Heart right ventricle (tissue), 16 donors: ENCODE data around the gene NRN1L. TPM values are rescaled to one million over a fixed set of nuclear protein-coding genes. Genes with fewer than 3 reads are reported as not detected.

ENCODE experiments used
- ATAC-seq, 8 donors: fragments of 200-7000 bp; cut with Tn5 transposase; one replicate each; pipeline ENCODE4 v1.9.1; 2020; ENCODE audit warnings: mild to moderate bottlenecking in 8 of 8, moderate library complexity in 8 of 8, moderate number of reproducible peaks in 1 of 8
- DNase-seq, 2 donors: peaks; one replicate each; pipeline ENCODE4 v3.0.0-alpha.2; 2020
- H3K27ac ChIP-seq, 10 donors: fragments of 200-600 bp; sonication (generic) in 2 of 10; one replicate each; pipeline versions ENCODE4 v1.5.0 to v1.8.0; 2020 to 2022; ENCODE audit warnings: mild to moderate bottlenecking in 3 of 10
- H3K27me3 ChIP-seq, 7 donors: fragments of 200-600 bp; one replicate each; pipeline ENCODE4 v1.8.0; 2021 to 2022; ENCODE audit warnings: mild to moderate bottlenecking in 2 of 7
- H3K36me3 ChIP-seq, 9 donors: fragments of 200-600 bp; sonication (generic) in 1 of 9; one replicate each; pipeline versions ENCODE4 v1.5.0 to v1.8.0; 2020 to 2022; ENCODE audit warnings: mild to moderate bottlenecking in 2 of 9
- H3K4me1 ChIP-seq, 9 donors: fragments of 200-600 bp; sonication (generic) in 1 of 9; one replicate each; pipeline versions ENCODE4 v1.5.0 to v1.8.0; 2020 to 2022; ENCODE audit warnings: mild to moderate bottlenecking in 4 of 9
- H3K4me3 ChIP-seq, 10 donors: fragments of 200-600 bp; sonication (generic) in 2 of 10; one replicate each; pipeline versions ENCODE4 v1.5.0 to v1.8.0; 2020 to 2022; ENCODE audit warnings: mild to moderate bottlenecking in 7 of 10, moderate library complexity in 2 of 10
- H3K9me3 ChIP-seq, 11 donors: fragments of 200-600 bp in 10 of 11; sonication (generic) in 2 of 11; one replicate each; pipeline versions ENCODE4 v1.5.0 to v1.8.0; 2013 to 2022; ENCODE audit warnings: mild to moderate bottlenecking in 2 of 11, control low read depth in 1 of 11, moderate library complexity in 1 of 11
- CTCF ChIP-seq, 9 donors: fragments of 200-600 bp; sonication (generic) in 2 of 9; IDR thresholded peaks; one replicate each; pipeline versions ENCODE4 v1.5.0 to v1.8.0; 2021 to 2022; ENCODE audit warnings: antibody characterized with exemption in 9 of 9, mild to moderate bottlenecking in 5 of 9, moderate library complexity in 1 of 9
- WGBS, 2 donors: extraction: QIAGEN DNeasy Blood & Tissue Kit; methylation state at CpG; one replicate each; pipeline ENCODE4 v1.1.7; 2013; ENCODE audit warnings: inconsistent platforms in 1 of 2; 5-methylcytosine and 5-hydroxymethylcytosine counted together
- intact Hi-C, 10 donors: fragments of 100-400 bp; cut with DNase I; formaldehyde crosslinking; loops; one replicate each; pipeline versions ENCODE4 v1.11.1 to v1.14.2; 2022
- polyA plus RNA-seq, 2 donors: library from polyadenylated mRNA; stranded (reverse); fragments of 200-250 nt; gene quantifications; one replicate each; pipeline ENCODE4 v1.2.3, GENCODE V29; 2013
- total RNA-seq, 10 donors: library from RNA; stranded (reverse); fragmentation: NEBNext Ultra II Directional in 3 of 10; extraction: Animal tissue kit (Norgen Biotek cat#: 25700) in 3 of 10; gene quantifications; one replicate each; pipeline versions ENCODE4 v1.2.1 to v1.2.4, GENCODE V29; 2021 to 2023
- donor health status: Arrhythmogenic right ventricular cardiomyopathy.
- donor health status: ischemic (EF 13 %, LVEDD 7.1; RV severe dilation, severe dysfunction).
- donor health status: healthy with polysubstance abuse.
- donor health status: DM: no; HTN: yes; CAD: no.
- donor health status: DM: no; HTN: no; CAD: no.
- donor health status: ischemic (EF 25% LVEDD 6.9; RV normal size, moderate dysfunction).
- donor health status: ischemic (EF 25% LVEDD 5.7; RV mildly dilated, moderate dysfunction).
- donor health status: healthy.
- donor health status: DM: yes; HTN: yes; CAD: no.
- donor health status: Ischemic cardiomyopathy.
- donor health status: ischemic (EF 35%, LVEDD 5.7; RV mildly dilated, moderate dysfunction).
- donor health status: nonischemic (EF 11% LVEDD 7.7; RV severe dilation, severe dysfunction).
- donor health status: DM: yes; HTN: yes; CAD: no.
- donor health status: PGD.
- donor health status: ischemic (EF 29% LVEDD 5.4; RV normal size, mild dysfunction).
- donor health status: nonischemic (EF 23%, LVEDD 6.1; RV moderate dilation, normal function).

NRN1L gene
- total and polyA plus RNA-seq, 12 donors = 1.1 to 4.0 (median 1.7) TPM; not detected in 4

GRCh38 chr16:67841816-67842508, 42.7 kb upstream of the NRN1L start, which contains the start of gene THAP11:
Gene THAP11 (plus strand): TSS chr16:67842320. CDS start chr16:67842555, 235 bp downstream.
- ATAC-seq (peak; percentile 76 to 90 (median 80)), DNase-seq (peak; percentile 92 to 95)
- peak; percentile 76 to 91 (median 85) for TF ChIP-seq CTCF (IDR thresholded peaks at IDR 0.05)
- intact Hi-C loops = loop anchor here in 5 of 10 donors (2.0 to 10.0 kb wide), 7 partner anchors 31 to 317 kb away; partner anchors contain the start of genes RANBP10 (in 2 of the 5), TSNAXIP1 (in 2 of the 5), CTCF (in 1 of the 5) and EDC4 (in 1 of the 5)
- 0% methylated on average over 70 to 83 of the region's 83 CpGs for WGBS, 2 donors
- H3K4me3 ChIP-seq = peak within 1 kb of the TSS; percentile 57 to 96 (median 89)
- peak within 1 kb of the TSS; percentile 96 to 100 (median 100) for H3K27ac ChIP-seq
- no peaks in the 10 kb centered on the region for H3K36me3 ChIP-seq
- no peaks in the 10 kb centered on the region for H3K27me3 ChIP-seq
- no peaks in the 10 kb centered on the region for H3K9me3 ChIP-seq
- H3K4me1 ChIP-seq = peaks cover 17 to 46% (median 42%) of the 10 kb centered on the region in 9 donors

- intact Hi-C loops = loop anchor here in 5 of 10 donors (2.0 to 10.0 kb wide), 7 partner anchors 30 to 318 kb away; partner anchors contain the start of genes RANBP10 (in 2 of the 5), TSNAXIP1 (in 2 of the 5), CTCF (in 1 of the 5) and EDC4 (in 1 of the 5)
- DNase-seq = peak; percentile 51 to 67
- Histone ChIP-seq H3K4me3 (peak overlapping the region; percentile 57 to 96 (median 89)), H3K27ac (peak overlapping the region; percentile 96 to 100 (median 100)), H3K4me1 (peaks cover 17 to 51% (median 45%) of the 10 kb centered on the region in 9 donors), H3K27me3 (no peaks in the 10 kb centered on the region), H3K36me3 (no peaks in the 10 kb centered on the region), H3K9me3 (no peaks in the 10 kb centered on the region)
- peak in 6 of 9 donors; percentile 10 to 47 (median 36) for TF ChIP-seq CTCF (IDR thresholded peaks at IDR 0.05)
- WGBS, 2 donors = 0% methylated on average over 55 to 67 of the region's 67 CpGs
- ATAC-seq = peak in 6 of 8 donors; percentile 0 to 23 (median 4)
These were observed 42.0 kb upstream of the NRN1L start for GRCh38 chr16:67842509-67843342.

GRCh38 chr16:67843343-67843765, 41.3 kb upstream of the NRN1L start:
- DNase-seq = no peak
- 7 to 11% methylated on average over 11 of the region's 11 CpGs for WGBS, 2 donors
- intact Hi-C loops = loop anchor here in 5 of 10 donors (2.0 to 10.0 kb wide), 7 partner anchors 29 to 319 kb away; partner anchors contain the start of genes RANBP10 (in 2 of the 5), TSNAXIP1 (in 2 of the 5), CTCF (in 1 of the 5) and EDC4 (in 1 of the 5)

More at GRCh38 chr16:67843343-67843765, 41.3 kb upstream of the NRN1L start:
- Histone ChIP-seq H3K27me3 (no peaks in the 10 kb centered on the region), H3K4me1 (peaks cover 20 to 57% (median 52%) of the 10 kb centered on the region in 9 donors), H3K4me3 (peak overlapping the region; percentile 57 to 96 (median 89)), H3K27ac (peak overlapping the region in 9 of 10 donors; percentile 96 to 100 (median 100)), H3K36me3 (no peaks in the 10 kb centered on the region), H3K9me3 (no peaks in the 10 kb centered on the region)
- ATAC-seq = no peak
- TF ChIP-seq CTCF (IDR thresholded peaks at IDR 0.05) = no peak
